Loucy (cell line): Measurements from ENCODE around the gene KRTAP4-11.
"Not testable (repeated sequence)": the region's sequence is repeated elsewhere in the genome, so short reads cannot be mapped to it uniquely, and the experiment has no call there.

Source experiments
- H2AFZ ChIP-seq: fragments of 200-600 bp; sonication (generic); 2 replicates; pipeline ENCODE4 v1.6.0; 2016; ENCODE audit warnings: antibody characterized with exemption, mild to moderate bottlenecking, low read length, moderate library complexity
- H3F3A ChIP-seq: fragments of 200-600 bp; 2 replicates; pipeline ENCODE4 v1.6.0; 2016; ENCODE audit warnings: antibody characterized with exemption, low read depth, mild to moderate bottlenecking
- H3K27me3 ChIP-seq: fragments of 200-600 bp; sonication (generic); 2 replicates; pipeline ENCODE4 v1.6.1; 2014; ENCODE audit warnings: low read length, mild to moderate bottlenecking; ENCODE audit not compliant: insufficient read depth, poor library complexity, severe bottlenecking
- H3K36me3 ChIP-seq: fragments of 200-600 bp; sonication (generic); 2 replicates; pipeline ENCODE4 v1.6.1; 2016; ENCODE audit warnings: low read length; ENCODE audit not compliant: insufficient read depth
- H3K4me1 ChIP-seq: fragments of 200-600 bp; sonication (generic); 2 replicates; pipeline ENCODE4 v1.5.1; 2014; ENCODE audit warnings: low read length, mild to moderate bottlenecking; ENCODE audit not compliant: insufficient read depth, poor library complexity, severe bottlenecking
- H3K4me2 ChIP-seq: fragments of 200-600 bp; sonication (generic); 2 replicates; pipeline ENCODE4 v1.6.0; 2014; ENCODE audit warnings: antibody characterized with exemption, low read length, low read depth, mild to moderate bottlenecking; ENCODE audit not compliant: poor library complexity, severe bottlenecking
- H3K4me3 ChIP-seq: fragments of 200-600 bp; sonication (generic); 2 replicates; pipeline ENCODE4 v1.5.1; 2014; ENCODE audit warnings: low read length, mild to moderate bottlenecking, mixed read lengths; ENCODE audit not compliant: poor library complexity, severe bottlenecking
- H3K79me2 ChIP-seq: fragments of 200-600 bp; sonication (generic); 2 replicates; pipeline ENCODE4 v1.6.1; 2014; ENCODE audit warnings: low read length; ENCODE audit not compliant: insufficient read depth
- H3K9ac ChIP-seq: fragments of 200-600 bp; sonication (generic); 2 replicates; pipeline ENCODE4 v1.6.0; 2014; ENCODE audit warnings: mild to moderate bottlenecking, low read depth, low read length, moderate library complexity; ENCODE audit not compliant: poor library complexity, severe bottlenecking
- H3K9me2 ChIP-seq: fragments of 200-600 bp; sonication (generic); replicated peaks from 2 replicates; pipeline ENCODE4 v1.6.1; 2016; ENCODE audit warnings: low read depth, low read length, mixed read lengths
- H3K9me3 ChIP-seq: fragments of 200-600 bp; sonication (generic); 2 replicates; pipeline ENCODE4 v1.6.1; 2014; ENCODE audit warnings: mild to moderate bottlenecking, antibody characterized with exemption, low read length, low read depth; ENCODE audit not compliant: insufficient read depth
- H4K20me1 ChIP-seq: fragments of 200-600 bp; sonication (generic); 2 replicates; pipeline ENCODE4 v1.6.0; 2014; ENCODE audit warnings: antibody characterized with exemption, low read length, mild to moderate bottlenecking; ENCODE audit not compliant: insufficient read depth, poor library complexity, severe bottlenecking
- CTCF ChIP-seq: fragments of 200-600 bp; sonication (generic); conservative IDR thresholded peaks from 2 replicates; pipeline ENCODE4 v1.5.1; 2014; ENCODE audit warnings: mild to moderate bottlenecking, antibody characterized with exemption, low read length
- EZH2phosphoT487 ChIP-seq: fragments of 200-600 bp; IDR thresholded peaks from 2 replicates; pipeline ENCODE4 v1.6.1; 2018; ENCODE audit warnings: antibody characterized with exemption, mild to moderate bottlenecking, moderate library complexity, borderline replicate concordance

KRTAP4-11 gene

GRCh38 chr17:41149652-41149985 is 31.4 kb upstream of the KRTAP4-11 start, which contains the start of gene KRTAP4-5:
Gene KRTAP4-5, minus strand, starts transcription at chr17:41149825. Its CDS starts 58 bp downstream, at chr17:41149767.
- H2AFZ ChIP-seq: no peak within 1 kb of the TSS
- TF ChIP-seq CTCF: no peak
- TF ChIP-seq EZH2phosphoT487: no peak
- H3K27me3 ChIP-seq: no peaks in the 10 kb centered on the region
- H3K9ac ChIP-seq: no peak within 1 kb of the TSS
- no peak within 1 kb of the TSS for H3K4me2 ChIP-seq
- H3K36me3 ChIP-seq: no peaks in the 10 kb centered on the region
- H3K4me3 ChIP-seq: no peak within 1 kb of the TSS
- no peaks in the 10 kb centered on the region for H3K9me2 ChIP-seq
- no peaks in the 10 kb centered on the region for H4K20me1 ChIP-seq
- no peaks in the 10 kb centered on the region for H3K9me3 ChIP-seq
- H3F3A ChIP-seq: no peaks in the 10 kb centered on the region
- H3K79me2 ChIP-seq: no peaks in the 10 kb centered on the region
- peaks cover 4% of the 10 kb centered on the region for H3K4me1 ChIP-seq

- H3K27me3 ChIP-seq, H4K20me1 ChIP-seq, H3K9me3 ChIP-seq, H3K4me2 ChIP-seq, H3K36me3 ChIP-seq, H3K9ac ChIP-seq, H3K4me3 ChIP-seq, H2AFZ ChIP-seq, H3K4me1 ChIP-seq, H3K9me2 ChIP-seq, H3K79me2 ChIP-seq, H3F3A ChIP-seq: not testable (repeated sequence)
Observed at GRCh38 chr17:41148971-41149651, 30.9 kb upstream of the KRTAP4-11 start.

- no peaks in the 10 kb centered on the region for H3K27me3 ChIP-seq
- no peak overlapping the region for H3K4me3 ChIP-seq
- H3K79me2 ChIP-seq: no peaks in the 10 kb centered on the region
- TF ChIP-seq CTCF: no peak
- TF ChIP-seq EZH2phosphoT487: no peak
- peaks cover 4% of the 10 kb centered on the region for H3K4me1 ChIP-seq
- H3K9ac ChIP-seq: no peak overlapping the region
- no peaks in the 10 kb centered on the region for H3K36me3 ChIP-seq
- H3K4me2 ChIP-seq: no peak overlapping the region
- H3K9me3 ChIP-seq: peaks cover 4% of the 10 kb centered on the region; the same call in 1 of the 2 replicates
- H4K20me1 ChIP-seq: no peaks in the 10 kb centered on the region
- H3K9me2 ChIP-seq: no peaks in the 10 kb centered on the region
- H2AFZ ChIP-seq: no peak overlapping the region
- no peaks in the 10 kb centered on the region for H3F3A ChIP-seq
Observed at GRCh38 chr17:41147531-41148204, 29.5 kb upstream of the KRTAP4-11 start.
